GM12878 (cell line): ENCODE results near the gene DNAJC6. TPM values are rescaled to one million over a fixed set of nuclear protein-coding genes. Genes with fewer than 3 reads are reported as not detected.

Experiments
- ASH2L ChIP-seq: fragments of 300-600, 200-600 bp; sonication (generic); IDR thresholded peaks from 2 replicates; pipeline ENCODE4 v1.6.1; 2017; ENCODE audit warnings: low read depth, mild to moderate bottlenecking, borderline replicate concordance
- CBFB ChIP-seq: IDR thresholded peaks from 2 replicates; pipeline ENCODE4 v1.6.1; 2016; ENCODE audit warnings: antibody characterized with exemption, low read depth
- CBX3 ChIP-seq: fragments of 200-600 bp; sonication (generic); IDR thresholded peaks from 2 replicates; pipeline ENCODE4 v1.6.1; 2016; ENCODE audit warnings: low read depth, borderline replicate concordance
- CREM ChIP-seq: IDR thresholded peaks from 2 replicates; pipeline ENCODE4 v1.6.1; 2014; ENCODE audit warnings: antibody characterized with exemption, low read depth
- FOXK2 ChIP-seq: fragments of 450-650 bp; IDR thresholded peaks from 2 replicates; pipeline ENCODE4 v1.6.1; 2017; ENCODE audit warnings: mild to moderate bottlenecking, moderate library complexity
- FOXM1 ChIP-seq: IDR thresholded peaks from 2 replicates; pipeline ENCODE4 v1.6.1; 2012; ENCODE audit warnings: low read depth, mild to moderate bottlenecking, inconsistent platforms, low read length, moderate library complexity
- IKZF1 ChIP-seq: fragments of 450-650 bp; conservative IDR thresholded peaks from 2 replicates; pipeline ENCODE4 v1.6.1; 2017; ENCODE audit warnings: antibody characterized with exemption, mild to moderate bottlenecking
- MEF2A ChIP-seq: IDR thresholded peaks from 2 replicates; pipeline ENCODE4 v1.6.1; 2011; ENCODE audit warnings: low read depth, mild to moderate bottlenecking, low read length, moderate library complexity; ENCODE audit not compliant: insufficient read depth
- NFIC ChIP-seq: IDR thresholded peaks from 2 replicates; pipeline ENCODE4 v1.6.1; 2012; ENCODE audit warnings: low read depth, mild to moderate bottlenecking, inconsistent platforms, low read length, moderate library complexity
- NFYB ChIP-seq: IDR thresholded peaks from 2 replicates; pipeline ENCODE4 v1.6.1; 2011; ENCODE audit warnings: low read depth, mild to moderate bottlenecking, low read length, improper control_type of control experiment, moderate library complexity; ENCODE audit not compliant: insufficient read depth
- PAX8 ChIP-seq: fragments of 450-650 bp; IDR thresholded peaks from 2 replicates; pipeline ENCODE4 v1.6.1; 2017; ENCODE audit warnings: mild to moderate bottlenecking, moderate library complexity
- PBX3 ChIP-seq: IDR thresholded peaks from 2 replicates; pipeline ENCODE4 v1.6.1; 2011; ENCODE audit warnings: mild to moderate bottlenecking, low read depth, low read length, moderate library complexity; ENCODE audit not compliant: insufficient replicate concordance
- PML ChIP-seq: IDR thresholded peaks from 2 replicates; pipeline ENCODE4 v1.6.1; 2012; ENCODE audit warnings: low read length, inconsistent platforms
- POLR2A ChIP-seq: IDR thresholded peaks from 2 replicates; pipeline ENCODE4 v1.6.1; 2011; ENCODE audit warnings: low read depth, mild to moderate bottlenecking, low read length
- POLR2AphosphoS2 ChIP-seq: IDR thresholded peaks from 2 replicates; pipeline ENCODE4 v1.6.1; 2011; ENCODE audit warnings: low read depth, mild to moderate bottlenecking, low read length, improper control_type of control experiment, moderate library complexity
- RB1 ChIP-seq: fragments of 450-650 bp; formaldehyde crosslinking; IDR thresholded peaks from 2 replicates; pipeline ENCODE4 v1.6.1; 2017; ENCODE audit warnings: mild to moderate bottlenecking, borderline replicate concordance
- RELB ChIP-seq: fragments of 450-650 bp; IDR thresholded peaks from 2 replicates; pipeline ENCODE4 v1.6.1; 2017; ENCODE audit warnings: low read depth, mild to moderate bottlenecking, moderate library complexity
- RFX5 ChIP-seq: IDR thresholded peaks from 2 replicates; pipeline ENCODE4 v1.6.1; 2011; ENCODE audit warnings: low read depth, low read length, improper control_type of control experiment
- SRF ChIP-seq, 2 experiments: IDR thresholded peaks; 2 replicates each; pipeline ENCODE4 v1.6.1; 2011; ENCODE audit warnings: low read depth in 2 of 2, low read length in 2 of 2, mild to moderate bottlenecking in 1 of 2, moderate library complexity in 1 of 2
- ZNF622 ChIP-seq: fragments of 450-650 bp; IDR thresholded peaks from 2 replicates; pipeline ENCODE4 v1.6.1; 2017; ENCODE audit warnings: mild to moderate bottlenecking, inconsistent platforms
- ZZZ3 ChIP-seq: IDR thresholded peaks from 2 replicates; pipeline ENCODE4 v1.6.1; 2011; ENCODE audit warnings: low read depth; ENCODE audit not compliant: control insufficient read depth, insufficient read length
- polyA plus RNA-seq, 11 experiments: library from polyadenylated mRNA; depleted of rRNA in 4 of 11; unstranded in 6 of 11; stranded (reverse) in 5 of 11; fragments of >200 nt; fragmentation: Nextera tagmentation in 4 of 11; fragmentation: Illumina TruSeq in 1 of 11; extraction: Ambion mirVana in 4 of 11; extraction: Trizol in 1 of 11; gene quantifications; 1 replicate in 1 of 11; 2 replicates in 10 of 11; pipeline versions ENCODE4 v1.2.1 to v1.2.3, GENCODE V29; 2011 to 2016; ENCODE audit warnings: inconsistent platforms in 2 of 11, missing spikeins in 2 of 11, low read depth in 1 of 11
- total RNA-seq, 4 experiments: library from RNA; depleted of rRNA in 3 of 4; stranded (reverse); fragments of >200 nt in 3 of 4; fragmentation: Illumina TruSeq in 1 of 4; extraction: Trizol in 1 of 4; gene quantifications; 2 replicates each; pipeline versions ENCODE4 v1.2.1 to v1.2.3, GENCODE V29; 2013 to 2021
- TF ChIP-seq, protein P1 (sequence below): fragments of 450-650 bp; IDR thresholded peaks from 2 replicates; pipeline ENCODE4 v1.6.1; 2017; ENCODE audit warnings: mild to moderate bottlenecking, moderate library complexity

DNAJC6 gene
- total and polyA plus RNA-seq, 10 of the 15 experiments (the other 5 are each of a cell fraction or from before 2014, with no cell fraction given) = 0.08 to 4.3 (median 2.7) TPM

GRCh38 chr1:65419681-65420589, 110.6 kb downstream of the DNAJC6 start (continued):
- TF ChIP-seq MEF2A (no peak), PBX3 (peak; percentile 7), ZNF622 (no peak), PML (no peak), RELB (peak; percentile 74), ZZZ3 (no peak), NFYB (no peak), NFIC (no peak), IKZF1 (peak; percentile 74), FOXM1 (no peak), FOXK2 (no peak), CBX3 (no peak), ASH2L (no peak), POLR2A (peak; percentile 71), SRF (IDR thresholded peaks at IDR 0.05; ENCODE audit: low read depth in 2 of 2, low read length in 2 of 2) (no peak), CREM (no peak), POLR2AphosphoS2 (no peak), CBFB (no peak), RFX5 (no peak), RB1 (no peak; the same call in 1 of the 2 replicates), PAX8 (no peak)
- TF ChIP-seq, protein P1, sequence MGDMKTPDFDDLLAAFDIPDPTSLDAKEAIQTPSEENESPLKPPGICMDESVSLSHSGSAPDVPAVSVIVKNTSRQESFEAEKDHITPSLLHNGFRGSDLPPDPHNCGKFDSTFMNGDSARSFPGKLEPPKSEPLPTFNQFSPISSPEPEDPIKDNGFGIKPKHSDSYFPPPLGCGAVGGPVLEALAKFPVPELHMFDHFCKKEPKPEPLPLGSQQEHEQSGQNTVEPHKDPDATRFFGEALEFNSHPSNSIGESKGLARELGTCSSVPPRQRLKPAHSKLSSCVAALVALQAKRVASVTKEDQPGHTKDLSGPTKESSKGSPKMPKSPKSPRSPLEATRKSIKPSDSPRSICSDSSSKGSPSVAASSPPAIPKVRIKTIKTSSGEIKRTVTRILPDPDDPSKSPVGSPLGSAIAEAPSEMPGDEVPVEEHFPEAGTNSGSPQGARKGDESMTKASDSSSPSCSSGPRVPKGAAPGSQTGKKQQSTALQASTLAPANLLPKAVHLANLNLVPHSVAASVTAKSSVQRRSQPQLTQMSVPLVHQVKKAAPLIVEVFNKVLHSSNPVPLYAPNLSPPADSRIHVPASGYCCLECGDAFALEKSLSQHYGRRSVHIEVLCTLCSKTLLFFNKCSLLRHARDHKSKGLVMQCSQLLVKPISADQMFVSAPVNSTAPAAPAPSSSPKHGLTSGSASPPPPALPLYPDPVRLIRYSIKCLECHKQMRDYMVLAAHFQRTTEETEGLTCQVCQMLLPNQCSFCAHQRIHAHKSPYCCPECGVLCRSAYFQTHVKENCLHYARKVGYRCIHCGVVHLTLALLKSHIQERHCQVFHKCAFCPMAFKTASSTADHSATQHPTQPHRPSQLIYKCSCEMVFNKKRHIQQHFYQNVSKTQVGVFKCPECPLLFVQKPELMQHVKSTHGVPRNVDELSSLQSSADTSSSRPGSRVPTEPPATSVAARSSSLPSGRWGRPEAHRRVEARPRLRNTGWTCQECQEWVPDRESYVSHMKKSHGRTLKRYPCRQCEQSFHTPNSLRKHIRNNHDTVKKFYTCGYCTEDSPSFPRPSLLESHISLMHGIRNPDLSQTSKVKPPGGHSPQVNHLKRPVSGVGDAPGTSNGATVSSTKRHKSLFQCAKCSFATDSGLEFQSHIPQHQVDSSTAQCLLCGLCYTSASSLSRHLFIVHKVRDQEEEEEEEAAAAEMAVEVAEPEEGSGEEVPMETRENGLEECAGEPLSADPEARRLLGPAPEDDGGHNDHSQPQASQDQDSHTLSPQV = no peak
